ENCODE measurements around the gene DACH1.
"Not testable (repeated sequence)": the region's sequence is repeated elsewhere in the genome, so short reads cannot be mapped to it uniquely, and the experiment has no call there.

DACH1 gene

DNA sequence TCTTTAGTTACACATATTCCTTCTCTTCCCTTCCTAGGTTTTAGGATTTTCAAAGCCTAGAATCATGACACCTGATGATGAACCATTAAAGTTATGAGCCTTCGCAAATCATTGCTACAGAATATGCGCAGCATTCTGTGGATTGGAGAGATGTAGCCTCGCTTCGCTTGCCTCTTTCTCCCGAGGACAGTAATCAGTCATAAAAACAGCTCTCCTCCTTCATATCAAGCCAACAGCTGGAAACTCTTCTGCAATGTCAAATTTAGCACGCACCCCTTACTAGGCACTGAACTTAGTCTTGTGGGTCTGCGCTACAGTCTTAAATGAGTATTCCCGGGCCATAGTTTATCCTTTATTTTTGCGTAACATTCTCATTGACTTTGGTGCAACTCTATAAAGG lies 79.6 kb downstream of the DACH1 start:
- TF ChIP-seq, protein P1, sequence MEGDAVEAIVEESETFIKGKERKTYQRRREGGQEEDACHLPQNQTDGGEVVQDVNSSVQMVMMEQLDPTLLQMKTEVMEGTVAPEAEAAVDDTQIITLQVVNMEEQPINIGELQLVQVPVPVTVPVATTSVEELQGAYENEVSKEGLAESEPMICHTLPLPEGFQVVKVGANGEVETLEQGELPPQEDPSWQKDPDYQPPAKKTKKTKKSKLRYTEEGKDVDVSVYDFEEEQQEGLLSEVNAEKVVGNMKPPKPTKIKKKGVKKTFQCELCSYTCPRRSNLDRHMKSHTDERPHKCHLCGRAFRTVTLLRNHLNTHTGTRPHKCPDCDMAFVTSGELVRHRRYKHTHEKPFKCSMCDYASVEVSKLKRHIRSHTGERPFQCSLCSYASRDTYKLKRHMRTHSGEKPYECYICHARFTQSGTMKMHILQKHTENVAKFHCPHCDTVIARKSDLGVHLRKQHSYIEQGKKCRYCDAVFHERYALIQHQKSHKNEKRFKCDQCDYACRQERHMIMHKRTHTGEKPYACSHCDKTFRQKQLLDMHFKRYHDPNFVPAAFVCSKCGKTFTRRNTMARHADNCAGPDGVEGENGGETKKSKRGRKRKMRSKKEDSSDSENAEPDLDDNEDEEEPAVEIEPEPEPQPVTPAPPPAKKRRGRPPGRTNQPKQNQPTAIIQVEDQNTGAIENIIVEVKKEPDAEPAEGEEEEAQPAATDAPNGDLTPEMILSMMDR (IDR thresholded peaks at IDR 0.05; ENCODE audit: control insufficient read depth, extremely low read depth, insufficient read depth), result no peak
- no peak overlapping the region for H3K4me3 ChIP-seq (ENCODE audit: low read depth, low read length)
- no peak for DNase-seq (ENCODE audit: low read depth)

DNA sequence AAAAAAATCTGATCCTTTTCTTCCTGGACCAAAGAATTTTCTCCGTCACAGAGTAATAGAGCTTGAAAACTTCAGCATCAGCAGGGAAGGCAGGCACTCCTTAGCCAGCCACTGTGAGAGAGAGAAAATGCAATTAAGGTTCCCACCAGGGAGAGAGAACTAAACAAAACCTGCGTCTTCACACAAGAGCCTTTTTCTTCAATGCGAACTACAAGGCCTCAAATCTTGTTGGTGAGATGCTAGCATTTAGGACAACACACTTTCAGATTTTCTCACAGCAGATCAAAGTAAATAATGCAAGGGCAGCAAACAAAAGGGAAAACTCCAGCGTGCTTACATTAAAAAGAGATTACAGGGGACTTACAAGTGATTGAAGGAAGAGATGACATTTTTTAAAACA lies 80.1 kb downstream of the DACH1 start:
- TF ChIP-seq, protein P1 (IDR thresholded peaks at IDR 0.05; ENCODE audit: control insufficient read depth, extremely low read depth, insufficient read depth), result no peak
- no peak overlapping the region for H3K4me3 ChIP-seq (ENCODE audit: low read depth, low read length)
- no peak for DNase-seq (ENCODE audit: low read depth)

DNA sequence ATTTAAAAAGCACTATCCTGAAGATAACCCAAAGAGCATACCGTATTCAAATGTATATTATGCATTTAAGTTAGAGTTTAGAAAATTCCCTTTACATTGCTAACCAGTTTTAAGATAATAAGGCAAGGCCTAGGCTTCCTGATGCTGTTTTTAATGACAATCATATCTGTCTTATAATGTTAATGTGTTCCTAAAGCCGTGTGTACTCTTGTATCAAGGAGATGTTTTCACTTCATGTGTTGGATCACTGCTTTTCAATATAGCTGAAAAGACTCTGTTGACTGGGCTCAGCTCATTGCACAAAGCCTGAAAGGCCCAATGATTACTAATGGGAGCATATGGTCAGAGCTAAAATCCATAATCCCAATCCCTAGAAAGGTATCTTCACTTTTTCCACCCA lies 81.6 kb downstream of the DACH1 start:
- H3K4me3 ChIP-seq (ENCODE audit: low read depth, low read length), result no peak overlapping the region
- DNase-seq (ENCODE audit: low read depth), result no peak
- TF ChIP-seq, protein P1 (IDR thresholded peaks at IDR 0.05; ENCODE audit: control insufficient read depth, extremely low read depth, insufficient read depth), result no peak

DNA sequence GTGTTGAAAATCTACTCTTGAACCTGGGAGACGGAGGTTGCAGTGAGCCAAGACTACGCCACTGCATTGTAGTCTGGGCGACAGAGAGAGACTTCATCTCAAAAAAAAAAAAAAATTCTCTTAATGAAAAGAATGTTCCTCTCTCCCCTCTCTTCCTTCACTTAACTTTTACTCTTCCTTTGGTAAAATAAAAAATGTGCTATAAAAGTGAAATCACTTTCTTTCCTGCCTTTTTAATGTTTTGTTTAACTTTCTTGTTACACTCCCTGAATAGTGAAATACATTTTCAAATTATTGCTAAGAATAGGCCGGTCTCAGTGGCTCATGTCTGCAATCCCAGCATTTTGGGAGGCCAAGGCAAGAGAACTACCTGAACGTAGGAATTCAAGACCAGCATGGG lies 86.5 kb downstream of the DACH1 start:
- DNase-seq (ENCODE audit: low read depth), result no peak
- H3K4me3 ChIP-seq (ENCODE audit: low read depth, low read length), result no peak overlapping the region
- TF ChIP-seq, protein P1 (IDR thresholded peaks at IDR 0.05; ENCODE audit: control insufficient read depth, extremely low read depth, insufficient read depth), result no peak

DNA sequence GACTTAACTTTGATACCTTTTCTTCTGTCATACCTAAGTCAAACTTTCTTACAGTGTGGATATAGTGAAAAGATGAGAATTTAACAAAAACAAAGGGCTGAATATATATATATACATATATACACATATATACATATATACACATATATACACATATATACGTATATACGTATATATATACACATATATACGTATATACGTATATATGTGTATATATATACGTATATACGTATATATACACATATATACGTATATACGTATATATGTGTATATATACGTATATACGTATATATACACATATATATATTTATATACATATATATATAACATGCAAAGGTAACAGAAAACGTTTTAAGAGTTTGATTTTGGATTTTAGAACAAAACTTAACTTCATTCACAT lies 88.0 kb downstream of the DACH1 start:
- not testable (repeated sequence) for DNase-seq (ENCODE audit: low read depth); H3K4me3 ChIP-seq (ENCODE audit: low read depth, low read length)

DNA sequence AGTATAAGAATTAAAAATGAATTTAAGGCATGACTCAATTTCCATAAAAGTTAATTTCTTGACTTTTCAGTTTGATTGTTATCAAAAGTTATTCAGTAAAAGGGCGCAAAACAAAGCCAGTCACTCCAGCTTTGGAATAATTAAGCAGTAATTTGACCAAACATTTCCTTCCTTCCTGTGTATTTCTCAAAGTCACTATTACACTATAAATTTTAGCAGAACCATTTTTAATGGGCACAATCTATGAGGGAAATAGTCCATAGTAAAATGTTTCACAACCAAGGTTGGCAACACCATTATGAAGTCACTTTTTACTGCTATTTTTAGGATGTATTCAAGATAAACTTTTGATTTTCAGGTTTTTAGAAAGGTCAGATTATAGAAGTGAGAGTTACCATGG lies 91.0 kb downstream of the DACH1 start:
- no peak overlapping the region for H3K4me3 ChIP-seq (ENCODE audit: low read depth, low read length)
- TF ChIP-seq, protein P1 (IDR thresholded peaks at IDR 0.05; ENCODE audit: control insufficient read depth, extremely low read depth, insufficient read depth), result no peak
- DNase-seq (ENCODE audit: low read depth), result no peak

DNA sequence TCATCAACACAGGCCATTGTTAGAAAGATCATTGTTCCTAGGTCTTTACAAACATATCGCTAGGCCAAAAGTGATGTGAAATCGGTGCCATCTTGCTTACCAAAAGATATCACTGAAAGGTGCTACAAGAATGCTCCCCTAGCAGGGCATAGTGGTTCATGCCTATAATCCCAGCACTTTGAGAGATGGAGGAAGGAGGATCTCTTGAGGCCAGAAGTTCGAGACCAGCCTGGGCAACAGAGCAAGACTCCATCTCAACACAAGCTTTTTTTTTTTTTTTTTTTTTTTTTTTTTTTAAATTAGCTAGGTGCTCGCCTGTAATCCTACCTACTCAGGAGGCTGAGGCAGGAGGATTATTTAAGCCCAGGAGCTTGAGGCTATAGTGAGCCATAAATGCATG lies 92.1 kb downstream of the DACH1 start:
- no peak for DNase-seq (ENCODE audit: low read depth)
- H3K4me3 ChIP-seq (ENCODE audit: low read depth, low read length), result no peak overlapping the region
- TF ChIP-seq, protein P1 (IDR thresholded peaks at IDR 0.05; ENCODE audit: control insufficient read depth, extremely low read depth, insufficient read depth), result no peak

DNA sequence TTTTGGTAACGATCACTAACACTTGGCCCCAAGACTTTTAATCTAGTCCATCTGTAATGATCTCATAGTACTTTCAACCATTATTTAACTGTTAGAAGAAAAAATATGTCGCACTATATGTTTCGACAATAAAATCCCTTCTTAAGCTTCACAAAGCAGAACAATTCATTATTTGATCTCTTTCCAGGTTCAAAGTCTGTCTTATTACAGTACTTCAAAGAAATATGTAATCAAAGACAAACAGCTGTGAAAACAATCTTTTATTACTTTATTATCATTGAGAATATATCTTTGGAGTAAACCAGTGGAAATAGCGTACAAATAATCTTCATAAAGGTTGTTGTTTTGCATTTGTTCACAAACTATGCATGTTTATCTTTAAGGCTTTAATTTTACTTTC lies 93.5 kb downstream of the DACH1 start:
- TF ChIP-seq, protein P1 (IDR thresholded peaks at IDR 0.05; ENCODE audit: control insufficient read depth, extremely low read depth, insufficient read depth), result no peak
- no peak for DNase-seq (ENCODE audit: low read depth)
- no peak overlapping the region for H3K4me3 ChIP-seq (ENCODE audit: low read depth, low read length)
